Lower lobe of right lung (tissue), 2 donors: ENCODE data around the gene CDR2L. TPM values are rescaled to one million over a fixed set of nuclear protein-coding genes. Genes with fewer than 3 reads are reported as not detected.

Source experiments
- ATAC-seq, 2 donors: fragments of 200-7000 bp; cut with Tn5 transposase; one replicate each; pipeline ENCODE4 v1.9.1; 2020 to 2022; ENCODE audit warnings: mild to moderate bottlenecking in 2 of 2, moderate library complexity in 2 of 2
- DNase-seq: peaks from one replicate; pipeline ENCODE4 v3.0.0-alpha.2; 2020
- H3K27ac ChIP-seq: fragments of 200-600 bp; one replicate; pipeline ENCODE4 v1.8.0; 2022
- H3K27me3 ChIP-seq: fragments of 200-600 bp; one replicate; pipeline ENCODE4 v1.8.0; 2022; ENCODE audit warnings: low read depth
- H3K36me3 ChIP-seq: fragments of 200-600 bp; one replicate; pipeline ENCODE4 v1.8.0; 2022; ENCODE audit warnings: mild to moderate bottlenecking
- H3K4me1 ChIP-seq: fragments of 200-600 bp; one replicate; pipeline ENCODE4 v1.8.0; 2022
- H3K4me3 ChIP-seq: fragments of 200-600 bp; one replicate; pipeline ENCODE4 v1.8.0; 2022; ENCODE audit warnings: mild to moderate bottlenecking
- H3K9me3 ChIP-seq: fragments of 200-600 bp; one replicate; pipeline ENCODE4 v1.8.0; 2022
- intact Hi-C: fragments of 100-400 bp; cut with DNase I; formaldehyde crosslinking; loops from one replicate; pipeline ENCODE4 v1.11.0; 2022
- total RNA-seq: library from RNA; stranded (reverse); fragmentation: NEBNext Ultra II Directional; extraction: Animal tissue kit (Norgen Biotek cat#: 25700); gene quantifications from one replicate; pipeline ENCODE4 v1.2.1, GENCODE V29; 2021
- TF ChIP-seq, protein P1 (sequence below): fragments of 200-600 bp; IDR thresholded peaks from one replicate; pipeline ENCODE4 v1.8.0; 2022; ENCODE audit warnings: antibody characterized with exemption, mild to moderate bottlenecking
- donor health status: DM: no; HTN: yes; CAD: no; lungs with severe emphysema.

CDR2L gene
- total RNA-seq, 1 donor from 2014 or later: 12.6 TPM

DNA sequence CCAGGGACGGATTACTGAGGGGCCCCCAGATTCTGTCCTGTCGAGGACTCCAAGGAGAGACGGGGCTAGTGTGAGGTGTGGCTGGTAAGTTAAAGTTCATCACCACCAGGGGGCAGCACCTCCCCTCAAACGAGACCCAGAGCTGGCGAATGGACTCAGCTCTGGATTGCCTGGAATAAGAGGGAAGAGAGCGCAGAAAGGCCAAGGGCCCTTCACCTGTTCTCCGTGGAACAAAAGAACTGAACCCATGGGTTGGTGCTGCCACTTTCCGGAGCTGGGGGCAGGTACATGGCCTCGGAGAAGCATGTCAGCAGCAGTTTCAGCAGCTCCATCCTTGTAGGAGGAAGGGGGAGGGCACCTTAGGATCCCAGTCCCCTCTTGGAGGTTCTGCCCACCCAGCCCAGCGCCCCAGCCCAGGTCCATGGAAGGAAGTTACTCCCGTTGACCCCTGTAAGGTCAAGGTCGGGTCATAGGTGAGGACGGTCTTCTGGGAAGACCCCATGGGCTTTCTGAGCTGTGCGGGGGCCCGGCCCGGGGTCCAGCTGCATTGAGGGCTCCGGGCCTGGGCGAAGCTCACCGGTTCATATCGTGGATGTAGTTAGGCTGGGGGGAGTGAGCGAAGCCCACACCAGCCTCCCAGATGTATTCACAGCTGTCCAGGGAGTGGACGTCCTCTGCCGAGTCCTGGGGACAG, 25.6 kb upstream of the CDR2L start:
- ATAC-seq (peak; percentile 88 to 91), DNase-seq (peak; percentile 88)
- intact Hi-C loops: no loop called here
- peaks cover 12% of the 10 kb centered on the region for H3K36me3 ChIP-seq
- peaks cover 15% of the 10 kb centered on the region for H3K4me1 ChIP-seq
- no peaks in the 10 kb centered on the region for H3K27me3 ChIP-seq
- no peak overlapping the region for H3K4me3 ChIP-seq
- no peak overlapping the region for H3K27ac ChIP-seq
- TF ChIP-seq, protein P1, sequence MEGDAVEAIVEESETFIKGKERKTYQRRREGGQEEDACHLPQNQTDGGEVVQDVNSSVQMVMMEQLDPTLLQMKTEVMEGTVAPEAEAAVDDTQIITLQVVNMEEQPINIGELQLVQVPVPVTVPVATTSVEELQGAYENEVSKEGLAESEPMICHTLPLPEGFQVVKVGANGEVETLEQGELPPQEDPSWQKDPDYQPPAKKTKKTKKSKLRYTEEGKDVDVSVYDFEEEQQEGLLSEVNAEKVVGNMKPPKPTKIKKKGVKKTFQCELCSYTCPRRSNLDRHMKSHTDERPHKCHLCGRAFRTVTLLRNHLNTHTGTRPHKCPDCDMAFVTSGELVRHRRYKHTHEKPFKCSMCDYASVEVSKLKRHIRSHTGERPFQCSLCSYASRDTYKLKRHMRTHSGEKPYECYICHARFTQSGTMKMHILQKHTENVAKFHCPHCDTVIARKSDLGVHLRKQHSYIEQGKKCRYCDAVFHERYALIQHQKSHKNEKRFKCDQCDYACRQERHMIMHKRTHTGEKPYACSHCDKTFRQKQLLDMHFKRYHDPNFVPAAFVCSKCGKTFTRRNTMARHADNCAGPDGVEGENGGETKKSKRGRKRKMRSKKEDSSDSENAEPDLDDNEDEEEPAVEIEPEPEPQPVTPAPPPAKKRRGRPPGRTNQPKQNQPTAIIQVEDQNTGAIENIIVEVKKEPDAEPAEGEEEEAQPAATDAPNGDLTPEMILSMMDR: peak; percentile 85
- H3K9me3 ChIP-seq: no peaks in the 10 kb centered on the region

DNA sequence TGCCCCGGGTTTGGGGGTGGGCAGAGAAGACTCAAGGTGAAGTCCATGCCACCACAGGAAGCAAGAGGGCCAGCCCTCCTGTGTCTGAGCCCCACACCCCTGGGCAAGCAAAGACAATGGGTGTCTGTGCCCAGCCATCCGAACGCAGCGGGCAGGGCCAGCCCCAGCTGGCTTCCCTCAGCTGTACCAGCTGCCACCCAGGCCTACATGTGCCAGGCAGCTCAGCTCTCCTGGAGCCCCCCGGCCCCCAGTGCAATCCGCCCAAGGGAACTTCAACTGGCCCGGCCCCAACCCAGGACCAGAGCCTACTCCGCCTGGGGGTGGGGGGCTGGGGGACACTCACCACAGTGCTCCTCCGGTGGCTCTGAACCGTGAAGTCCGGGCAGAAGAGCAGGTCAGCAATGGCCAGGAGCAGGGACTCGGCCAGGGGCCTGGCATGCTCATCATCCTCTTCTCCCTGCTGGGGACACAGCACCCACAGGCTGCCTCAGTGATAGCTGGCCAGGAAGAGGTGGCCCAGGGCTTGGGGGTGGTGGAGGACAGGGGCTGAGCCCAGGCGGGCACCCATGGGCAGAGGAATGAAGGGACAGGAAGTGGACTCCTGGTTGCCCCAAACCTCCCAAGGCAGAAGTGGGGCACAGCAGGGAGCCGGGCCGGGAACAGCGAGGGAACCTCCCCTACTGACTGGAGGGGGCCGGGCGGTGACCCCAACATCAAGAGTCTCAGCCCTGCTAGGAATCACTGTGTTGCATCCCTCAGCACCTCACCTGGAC, 24.6 kb upstream of the CDR2L start:
- DNase-seq (no peak), ATAC-seq (no peak)
- H3K4me3 ChIP-seq: no peak overlapping the region
- TF ChIP-seq, protein P1: no peak
- H3K27me3 ChIP-seq: no peaks in the 10 kb centered on the region
- H3K27ac ChIP-seq: no peak overlapping the region
- peaks cover 12% of the 10 kb centered on the region for H3K36me3 ChIP-seq
- intact Hi-C loops: no loop called here
- H3K4me1 ChIP-seq: peaks cover 15% of the 10 kb centered on the region
- no peaks in the 10 kb centered on the region for H3K9me3 ChIP-seq

GRCh38 chr17:74963656-74964055, 23.8 kb upstream of the CDR2L start:
- no peak overlapping the region for H3K4me3 ChIP-seq
- H3K27ac ChIP-seq: no peak overlapping the region
- H3K9me3 ChIP-seq: no peaks in the 10 kb centered on the region
- peaks cover 19% of the 10 kb centered on the region for H3K4me1 ChIP-seq
- peaks cover 1% of the 10 kb centered on the region for H3K27me3 ChIP-seq
- TF ChIP-seq, protein P1: no peak
- H3K36me3 ChIP-seq: peaks cover 12% of the 10 kb centered on the region
- no peak for DNase-seq
- intact Hi-C loops: no loop called here
- ATAC-seq: no peak

DNA sequence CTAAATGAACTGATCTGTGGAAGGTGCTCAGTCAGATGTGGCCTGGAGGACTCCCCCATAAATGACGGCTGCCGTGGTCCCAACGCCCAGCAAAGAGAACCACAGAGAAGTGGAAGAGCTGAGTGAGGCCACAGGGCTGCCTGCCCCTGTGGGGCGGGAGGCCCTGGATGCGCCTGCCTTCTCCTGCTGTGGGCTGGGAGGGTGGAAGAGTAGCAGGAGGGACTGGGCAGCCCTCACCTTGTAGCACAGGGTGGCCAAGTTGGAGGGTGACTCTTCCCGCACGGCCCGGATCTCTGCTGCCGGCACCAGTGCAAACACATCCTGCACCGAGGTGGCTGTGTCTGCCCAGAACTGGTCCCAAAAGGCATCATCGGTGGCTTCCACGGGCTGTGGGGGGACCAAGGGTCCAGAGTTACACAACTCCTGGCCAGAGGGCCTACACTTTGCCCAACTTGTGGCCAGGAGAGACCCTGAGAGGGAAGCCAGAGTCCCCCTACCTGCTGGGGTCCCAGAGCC, 23.1 kb upstream of the CDR2L start:
- TF ChIP-seq, protein P1: no peak
- peaks cover 12% of the 10 kb centered on the region for H3K36me3 ChIP-seq
- intact Hi-C loops: no loop called here
- H3K4me1 ChIP-seq: peaks cover 24% of the 10 kb centered on the region
- DNase-seq (no peak), ATAC-seq (no peak)
- peaks cover 4% of the 10 kb centered on the region for H3K27me3 ChIP-seq
- H3K4me3 ChIP-seq: no peak overlapping the region
- H3K27ac ChIP-seq: no peak overlapping the region
- H3K9me3 ChIP-seq: no peaks in the 10 kb centered on the region

- TF ChIP-seq, protein P1: no peak
- DNase-seq: no peak
- Histone ChIP-seq H3K36me3 (peaks cover 12% of the 10 kb centered on the region), H3K4me3 (no peak overlapping the region), H3K4me1 (peaks cover 28% of the 10 kb centered on the region), H3K27ac (no peak overlapping the region), H3K9me3 (no peaks in the 10 kb centered on the region), H3K27me3 (peaks cover 4% of the 10 kb centered on the region)
- intact Hi-C loops: no loop called here
- no peak for ATAC-seq
Observed at GRCh38 chr17:74964988-74965622, 22.3 kb upstream of the CDR2L start.
